Neural cell (in vitro differentiated cells): ENCODE measurements around the gene RIOK2. TPM values are rescaled to one million over a fixed set of nuclear protein-coding genes. Genes with fewer than 3 reads are reported as not detected.

ENCODE experiments used
- H2AFZ ChIP-seq: fragments of 200-600, 300-800 bp; sonication (generic), shearing (Covaris generic); 2 replicates; pipeline ENCODE4 v1.6.0; 2014; ENCODE audit warnings: low read depth, mild to moderate bottlenecking, antibody characterized with exemption, low read length, moderate library complexity
- H3F3A ChIP-seq: fragments of 200-600 bp; shearing (Covaris generic); 2 replicates; pipeline ENCODE4 v1.6.1; 2016; ENCODE audit warnings: mild to moderate bottlenecking, moderate library complexity, mixed read lengths, antibody characterized with exemption, low read length; ENCODE audit not compliant: insufficient read depth, poor library complexity, severe bottlenecking
- H3K27ac ChIP-seq: fragments of 200-600, 300-800 bp; sonication (generic), shearing (Covaris generic); 2 replicates; pipeline ENCODE4 v1.5.1; 2014; ENCODE audit warnings: mild to moderate bottlenecking, low read length, moderate library complexity
- H3K27me3 ChIP-seq: fragments of 300-800, 200-600 bp; sonication (generic), shearing (Covaris generic); 2 replicates; pipeline ENCODE4 v1.6.0; 2014; ENCODE audit warnings: mild to moderate bottlenecking, low read depth, low read length, moderate library complexity; ENCODE audit not compliant: insufficient read depth
- H3K36me3 ChIP-seq: fragments of 300-800, 200-600 bp; sonication (generic), shearing (Covaris generic); 2 replicates; pipeline ENCODE4 v1.5.1; 2014; ENCODE audit warnings: mild to moderate bottlenecking, antibody characterized with exemption, low read length, moderate library complexity; ENCODE audit not compliant: insufficient read depth
- H3K4me2 ChIP-seq: fragments of 300-800, 200-600 bp; sonication (generic), shearing (Covaris generic); 2 replicates; pipeline ENCODE4 v1.6.0; 2014; ENCODE audit warnings: mild to moderate bottlenecking, low read length
- H3K4me3 ChIP-seq: fragments of 300-800, 200-600 bp; sonication (generic), shearing (Covaris generic); 2 replicates; pipeline ENCODE4 v1.5.1; 2014; ENCODE audit warnings: mild to moderate bottlenecking, low read length, moderate library complexity
- H3K79me2 ChIP-seq: fragments of 200-600 bp; shearing (Covaris generic); replicated peaks from 2 replicates; pipeline ENCODE4 v1.6.0; 2014; ENCODE audit warnings: mild to moderate bottlenecking, low read length, moderate library complexity; ENCODE audit not compliant: insufficient read depth
- H3K9ac ChIP-seq: fragments of 300-800, 200-600 bp; sonication (generic), shearing (Covaris generic); 2 replicates; pipeline ENCODE4 v1.6.1; 2016; ENCODE audit warnings: mild to moderate bottlenecking, low read length, mixed read lengths
- H3K9me2 ChIP-seq: fragments of 200-600 bp; shearing (Covaris generic); 2 replicates; pipeline ENCODE4 v1.6.1; 2016; ENCODE audit warnings: mild to moderate bottlenecking, low read length, mixed read lengths; ENCODE audit not compliant: insufficient read depth
- H3K9me3 ChIP-seq: fragments of 200-600, 300-800 bp; sonication (generic), shearing (Covaris generic); 2 replicates; pipeline ENCODE4 v1.6.1; 2016; ENCODE audit warnings: mild to moderate bottlenecking, mixed run types, low read length, moderate library complexity, mixed read lengths
- H4K20me1 ChIP-seq: fragments of 200-600 bp; shearing (Covaris generic); 2 replicates; pipeline ENCODE4 v1.6.1; 2016; ENCODE audit warnings: mild to moderate bottlenecking, mixed run types; ENCODE audit not compliant: insufficient read depth
- CTCF ChIP-seq: fragments of 450-650 bp; IDR thresholded peaks from 2 replicates; pipeline ENCODE4 v1.5.1; 2014; ENCODE audit warnings: antibody characterized with exemption, mild to moderate bottlenecking, moderate library complexity; ENCODE audit not compliant: poor library complexity, severe bottlenecking
- EP300 ChIP-seq: fragments of 450-650 bp; conservative IDR thresholded peaks from 2 replicates; pipeline ENCODE4 v1.6.1; 2014; ENCODE audit warnings: antibody characterized with exemption, mild to moderate bottlenecking, moderate library complexity; ENCODE audit not compliant: poor library complexity, severe bottlenecking
- MXI1 ChIP-seq: fragments of 450-650 bp; conservative IDR thresholded peaks from 2 replicates; pipeline ENCODE4 v1.6.1; 2014; ENCODE audit warnings: antibody characterized with exemption, mild to moderate bottlenecking; ENCODE audit not compliant: poor library complexity, severe bottlenecking
- RAD21 ChIP-seq: fragments of 450-650 bp; conservative IDR thresholded peaks from 2 replicates; pipeline ENCODE4 v1.6.1; 2014; ENCODE audit warnings: antibody characterized with exemption, mild to moderate bottlenecking, moderate library complexity
- REST ChIP-seq: IDR thresholded peaks from 2 replicates; pipeline ENCODE4 v1.6.1; 2012; ENCODE audit warnings: borderline replicate concordance
- SMC3 ChIP-seq: fragments of 450-650 bp; conservative IDR thresholded peaks from 2 replicates; pipeline ENCODE4 v1.6.1; 2014; ENCODE audit warnings: antibody characterized with exemption, mild to moderate bottlenecking, moderate library complexity; ENCODE audit not compliant: poor library complexity
- TAF1 ChIP-seq: IDR thresholded peaks from 2 replicates; pipeline ENCODE4 v1.6.1; 2012; ENCODE audit warnings: low read depth
- polyA plus RNA-seq: library from polyadenylated mRNA; depleted of rRNA; stranded (reverse); fragments of >200 nt; gene quantifications from 2 replicates; pipeline ENCODE4 v1.2.3, GENCODE V29; 2014

Gene RIOK2
- polyA plus RNA-seq, 1 donor from 2014 or later = 17.4 TPM

- Histone ChIP-seq H4K20me1 (no peaks in the 10 kb centered on the region), H3K36me3 (peaks cover 10% of the 10 kb centered on the region), H3K27me3 (no peaks in the 10 kb centered on the region), H3K9ac (no peak overlapping the region), H3K4me3 (no peak overlapping the region), H3K9me3 (no peaks in the 10 kb centered on the region), H2AFZ (no peak overlapping the region), H3K9me2 (no peaks in the 10 kb centered on the region), H3F3A (no peaks in the 10 kb centered on the region), H3K27ac (no peak overlapping the region), H3K4me2 (no peak overlapping the region), H3K79me2 (no peaks in the 10 kb centered on the region)
- TF ChIP-seq SMC3 (peak; percentile 76), REST (no peak), RAD21 (peak; percentile 68), CTCF (peak; percentile 67)
Measured at GRCh38 chr5:97163360-97163764, 19.7 kb downstream of the RIOK2 start.

- no peaks in the 10 kb centered on the region for H3K27me3 ChIP-seq
- H3K36me3 ChIP-seq = peaks cover 7% of the 10 kb centered on the region
- no peaks in the 10 kb centered on the region for H3F3A ChIP-seq
- peak; percentile 94 for TF ChIP-seq CTCF
- peak; percentile 94 for TF ChIP-seq SMC3
- TF ChIP-seq TAF1 = no peak
- TF ChIP-seq RAD21 = peak; percentile 94
- no peak for TF ChIP-seq EP300
- no peak for TF ChIP-seq MXI1
- TF ChIP-seq REST = no peak
- no peak overlapping the region for H3K4me2 ChIP-seq
- H3K9ac ChIP-seq = no peak overlapping the region
- H2AFZ ChIP-seq = no peak overlapping the region
- H4K20me1 ChIP-seq = no peaks in the 10 kb centered on the region
- no peaks in the 10 kb centered on the region for H3K9me2 ChIP-seq
- H3K79me2 ChIP-seq = no peaks in the 10 kb centered on the region
- peaks cover 1% of the 10 kb centered on the region for H3K9me3 ChIP-seq
- no peak overlapping the region for H3K4me3 ChIP-seq
- H3K27ac ChIP-seq = no peak overlapping the region
Measured at GRCh38 chr5:97162045-97162444, 21.0 kb downstream of the RIOK2 start.
